ENCODE measurements around the gene CTNNA3. TPM values are rescaled to one million over a fixed set of nuclear protein-coding genes. Genes with fewer than 3 reads are reported as not detected.

Gene CTNNA3
- total and polyA plus RNA-seq, 12 donors = 0.03 to 14.4 (median 0.47) TPM; not detected in 1

DNA sequence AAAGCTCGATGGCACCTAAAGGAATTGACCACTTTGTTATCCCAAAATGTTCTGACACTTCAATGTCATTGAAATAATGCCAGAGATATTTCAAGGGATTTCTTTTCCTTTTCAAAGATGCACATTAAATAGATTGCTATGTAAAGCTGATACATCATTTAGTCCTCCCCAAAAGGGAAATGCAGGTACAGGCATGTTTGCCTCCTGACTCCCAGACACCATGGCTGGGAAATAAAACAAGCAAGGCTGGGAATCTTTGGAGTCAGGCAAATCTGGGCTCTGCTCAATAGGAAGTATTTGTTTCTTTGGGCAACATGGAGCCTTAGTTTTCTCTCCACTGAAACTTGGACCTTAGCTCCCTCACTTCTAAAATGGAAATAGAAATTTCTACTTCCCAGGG, 1000.9 kb downstream of the CTNNA3 start:
- Histone ChIP-seq H3K4me3 (no peak overlapping the region), H3K4me1 (replicated peaks in 1 of 2) (no peaks in the 10 kb centered on the region), H3K27ac (no peak overlapping the region), H3K36me3 (replicated peaks in 1 of 2) (no peaks in the 10 kb centered on the region), H3K9me3 (replicated peaks in 1 of 3) (no peaks in the 10 kb centered on the region), H3K27me3 (no peaks in the 10 kb centered on the region)
- TF ChIP-seq POLR2A (IDR thresholded peaks at IDR 0.05) = no peak
- TF ChIP-seq, protein P1, sequence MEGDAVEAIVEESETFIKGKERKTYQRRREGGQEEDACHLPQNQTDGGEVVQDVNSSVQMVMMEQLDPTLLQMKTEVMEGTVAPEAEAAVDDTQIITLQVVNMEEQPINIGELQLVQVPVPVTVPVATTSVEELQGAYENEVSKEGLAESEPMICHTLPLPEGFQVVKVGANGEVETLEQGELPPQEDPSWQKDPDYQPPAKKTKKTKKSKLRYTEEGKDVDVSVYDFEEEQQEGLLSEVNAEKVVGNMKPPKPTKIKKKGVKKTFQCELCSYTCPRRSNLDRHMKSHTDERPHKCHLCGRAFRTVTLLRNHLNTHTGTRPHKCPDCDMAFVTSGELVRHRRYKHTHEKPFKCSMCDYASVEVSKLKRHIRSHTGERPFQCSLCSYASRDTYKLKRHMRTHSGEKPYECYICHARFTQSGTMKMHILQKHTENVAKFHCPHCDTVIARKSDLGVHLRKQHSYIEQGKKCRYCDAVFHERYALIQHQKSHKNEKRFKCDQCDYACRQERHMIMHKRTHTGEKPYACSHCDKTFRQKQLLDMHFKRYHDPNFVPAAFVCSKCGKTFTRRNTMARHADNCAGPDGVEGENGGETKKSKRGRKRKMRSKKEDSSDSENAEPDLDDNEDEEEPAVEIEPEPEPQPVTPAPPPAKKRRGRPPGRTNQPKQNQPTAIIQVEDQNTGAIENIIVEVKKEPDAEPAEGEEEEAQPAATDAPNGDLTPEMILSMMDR (IDR thresholded peaks at IDR 0.05) = no peak
- intact Hi-C loops (cut with DNase I) = no loop called here
- no peak for DNase-seq
- 52 to 69% (median 62%) methylated on average over 1 of the region's 1 CpG for WGBS, 4 donors

DNA sequence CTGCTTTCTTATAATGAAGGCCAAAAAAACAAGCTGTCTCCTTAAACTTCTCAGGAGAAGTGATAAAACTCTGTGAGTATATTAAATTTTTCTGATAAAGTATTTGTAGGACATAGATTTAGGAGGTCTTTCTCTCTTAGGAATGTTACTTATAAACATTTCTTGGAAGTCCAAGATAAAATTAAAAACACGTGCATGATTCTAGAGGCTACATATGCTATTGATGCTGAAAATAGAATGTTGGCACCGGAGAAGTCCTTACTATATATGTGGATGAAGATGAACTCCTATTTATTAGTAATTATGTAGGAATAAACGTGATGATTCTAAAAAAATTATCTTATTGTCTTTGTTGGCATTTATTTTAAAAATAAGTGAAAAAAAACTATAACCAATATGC, 1011.4 kb downstream of the CTNNA3 start:
- Histone ChIP-seq H3K4me1 (replicated peaks in 1 of 2) (no peaks in the 10 kb centered on the region), H3K4me3 (no peak overlapping the region), H3K36me3 (replicated peaks in 1 of 2) (no peaks in the 10 kb centered on the region), H3K27ac (no peak overlapping the region), H3K9me3 (replicated peaks in 1 of 3) (no peaks in the 10 kb centered on the region), H3K27me3 (no peaks in the 10 kb centered on the region)
- no peak for DNase-seq
- intact Hi-C loops (cut with DNase I) = no loop called here
- no peak for TF ChIP-seq POLR2A (IDR thresholded peaks at IDR 0.05)
- TF ChIP-seq, protein P1 (IDR thresholded peaks at IDR 0.05) = no peak
- WGBS, 4 donors = 57 to 67% (median 63%) methylated on average over 3 of the region's 3 CpGs

DNA sequence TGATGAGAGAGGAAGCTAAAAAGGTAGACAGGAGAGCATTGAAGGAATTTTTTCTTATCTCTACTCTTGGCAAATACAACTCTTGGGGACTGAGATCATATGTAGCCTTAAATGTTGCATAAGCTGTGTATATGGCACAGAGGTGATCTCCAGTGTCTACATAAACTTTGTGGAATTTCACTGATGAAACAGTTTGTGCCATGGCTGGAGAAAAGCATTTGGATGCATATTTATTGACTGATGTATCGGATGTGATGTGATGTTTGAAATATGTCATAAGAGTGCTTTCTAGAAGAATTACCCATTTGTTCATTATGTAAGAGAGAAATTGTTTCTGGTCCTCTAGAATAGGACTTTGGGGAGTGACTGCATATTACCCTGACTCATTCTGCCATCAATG, 1015.1 kb downstream of the CTNNA3 start:
- 81 to 100% (median 89%) methylated on average over 1 of the region's 1 CpG for WGBS, 4 donors
- Histone ChIP-seq H3K9me3 (replicated peaks in 1 of 3) (no peaks in the 10 kb centered on the region), H3K27me3 (no peaks in the 10 kb centered on the region), H3K4me1 (replicated peaks in 1 of 2) (no peaks in the 10 kb centered on the region), H3K27ac (no peak overlapping the region), H3K36me3 (replicated peaks in 1 of 2) (no peaks in the 10 kb centered on the region), H3K4me3 (no peak overlapping the region)
- TF ChIP-seq, protein P1 (IDR thresholded peaks at IDR 0.05) = no peak
- no peak for TF ChIP-seq POLR2A (IDR thresholded peaks at IDR 0.05)
- intact Hi-C loops (cut with DNase I) = no loop called here
- DNase-seq = no peak

DNA sequence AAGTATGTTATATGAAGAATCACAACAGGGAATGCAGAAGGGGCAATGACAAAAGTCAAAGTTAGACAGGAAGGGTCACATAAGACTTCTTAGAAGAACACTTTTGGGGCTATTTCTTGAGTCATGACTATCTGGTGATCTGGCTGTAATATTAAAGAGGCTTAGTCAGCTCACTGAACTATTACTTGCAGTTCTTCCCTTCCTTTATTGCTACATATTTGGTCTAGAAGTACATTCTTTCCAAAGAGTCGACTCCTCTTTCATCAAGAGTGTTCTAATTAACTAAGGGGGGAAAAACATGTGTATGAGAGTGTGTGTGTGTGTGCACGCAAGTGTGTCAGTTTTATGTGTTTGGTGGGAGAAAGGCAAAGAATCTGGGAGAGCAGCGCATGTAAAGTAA, 1017.5 kb downstream of the CTNNA3 start:
- H3K4me3 ChIP-seq = no peak overlapping the region
- no peak overlapping the region for H3K27ac ChIP-seq
- TF ChIP-seq POLR2A (IDR thresholded peaks at IDR 0.05) = no peak
- no peaks in the 10 kb centered on the region for H3K4me1 ChIP-seq (replicated peaks in 1 of 2)
- intact Hi-C loops (cut with DNase I) = no loop called here
- WGBS, 4 donors = 82 to 91% (median 85%) methylated on average over 3 of the region's 3 CpGs
- DNase-seq = no peak
- H3K36me3 ChIP-seq (replicated peaks in 1 of 2) = no peaks in the 10 kb centered on the region
- H3K27me3 ChIP-seq = no peaks in the 10 kb centered on the region
- no peaks in the 10 kb centered on the region for H3K9me3 ChIP-seq (replicated peaks in 1 of 3)

DNA sequence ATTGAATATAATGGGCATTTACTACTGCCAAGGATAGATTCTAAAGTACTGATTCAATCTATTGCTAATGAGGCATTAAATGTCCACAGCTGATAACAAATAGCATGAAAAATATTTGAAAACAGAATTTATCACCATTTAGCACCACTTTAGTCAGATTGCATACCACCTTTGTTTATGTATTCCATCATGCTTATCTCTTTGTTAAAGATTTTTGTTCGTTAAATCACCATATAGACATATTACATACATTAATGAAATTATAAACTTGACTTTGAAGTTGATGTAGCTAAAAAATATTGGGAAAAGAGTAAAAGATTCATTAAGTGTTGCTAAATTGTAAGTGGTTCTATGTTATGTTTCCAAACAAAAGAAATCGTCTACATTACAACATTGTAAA, 1022.9 kb downstream of the CTNNA3 start:
- H3K4me3 ChIP-seq = no peak overlapping the region
- intact Hi-C loops (cut with DNase I) = no loop called here
- TF ChIP-seq, protein P1 (IDR thresholded peaks at IDR 0.05) = no peak
- TF ChIP-seq POLR2A (IDR thresholded peaks at IDR 0.05) = no peak
- H3K36me3 ChIP-seq (replicated peaks in 1 of 2) = no peaks in the 10 kb centered on the region
- DNase-seq = no peak
- 65 to 77% (median 74%) methylated on average over 2 of the region's 2 CpGs for WGBS, 4 donors
- no peaks in the 10 kb centered on the region for H3K9me3 ChIP-seq (replicated peaks in 1 of 3)
- no peaks in the 10 kb centered on the region for H3K27me3 ChIP-seq
- H3K27ac ChIP-seq = no peak overlapping the region
- no peaks in the 10 kb centered on the region for H3K4me1 ChIP-seq (replicated peaks in 1 of 2)
